Neuronal stem cell (in vitro differentiated cells): ENCODE measurements around the gene ADK.

Experiments used
- DNase-seq: peaks from one replicate; pipeline ENCODE4 v3.0.0-alpha.2; 2013; ENCODE audit warnings: low spot score
- H2AFZ ChIP-seq: one replicate; pipeline ENCODE4 v1.6.1; 2013; ENCODE audit warnings: mild to moderate bottlenecking, low read length, inconsistent platforms
- H2AK5ac ChIP-seq: 2 replicates; pipeline ENCODE4 v1.6.1; 2013; ENCODE audit warnings: low read depth, mild to moderate bottlenecking, inconsistent platforms, low read length, moderate library complexity, mixed read lengths
- H2BK120ac ChIP-seq: 2 replicates; pipeline ENCODE4 v1.6.1; 2013; ENCODE audit warnings: low read depth, mild to moderate bottlenecking, inconsistent platforms, low read length, moderate library complexity, mixed read lengths
- H2BK12ac ChIP-seq: one replicate; pipeline ENCODE4 v1.6.1; 2013; ENCODE audit warnings: low read length, inconsistent platforms
- H2BK15ac ChIP-seq: 2 replicates; pipeline ENCODE4 v1.6.1; 2013; ENCODE audit warnings: mild to moderate bottlenecking, low read length, inconsistent platforms, mixed read lengths
- H2BK5ac ChIP-seq: one replicate; pipeline ENCODE4 v1.6.1; 2013; ENCODE audit warnings: inconsistent platforms, mild to moderate bottlenecking, low read length, moderate library complexity
- H3K14ac ChIP-seq: one replicate; pipeline ENCODE4 v1.6.1; 2013; ENCODE audit warnings: low read length, inconsistent platforms
- H3K18ac ChIP-seq: 2 replicates; pipeline ENCODE4 v1.6.1; 2013; ENCODE audit warnings: low read length, inconsistent platforms
- H3K23ac ChIP-seq: 2 replicates; pipeline ENCODE4 v1.6.1; 2013; ENCODE audit warnings: low read depth, mild to moderate bottlenecking, mixed read lengths, low read length, inconsistent platforms; ENCODE audit not compliant: poor library complexity
- H3K27ac ChIP-seq: replicated peaks from 3 replicates; pipeline ENCODE4 v1.5.1; 2013; ENCODE audit warnings: low read length, inconsistent platforms
- H3K27me3 ChIP-seq, 3 experiments: 2 replicates each; pipeline ENCODE4 v1.6.1; 2013; ENCODE audit warnings: low read length in 3 of 3, mild to moderate bottlenecking in 2 of 3, inconsistent platforms in 1 of 3, low read depth in 1 of 3, mixed read lengths in 1 of 3, moderate library complexity in 1 of 3; ENCODE audit not compliant: control insufficient read depth in 3 of 3, insufficient read depth in 3 of 3
- H3K36me3 ChIP-seq, 2 donors: replicated peaks in 1 of 2; 2 replicates each; pipeline ENCODE4 v1.6.1; 2013; ENCODE audit warnings: low read length in 2 of 2; ENCODE audit not compliant: control insufficient read depth in 2 of 2, insufficient read depth in 2 of 2
- H3K4ac ChIP-seq: 2 replicates; pipeline ENCODE4 v1.6.1; 2013; ENCODE audit warnings: inconsistent platforms, mild to moderate bottlenecking, low read length, moderate library complexity
- H3K4me1 ChIP-seq, 2 donors: 1 replicate in 1 of 2; 2 replicates in 1 of 2; pipeline ENCODE4 v1.6.1; 2013; ENCODE audit warnings: low read length in 2 of 2, low read depth in 1 of 2; ENCODE audit not compliant: control insufficient read depth in 2 of 2, insufficient read depth in 1 of 2
- H3K4me2 ChIP-seq: one replicate; pipeline ENCODE4 v1.6.1; 2013; ENCODE audit warnings: mild to moderate bottlenecking, low read length, inconsistent platforms; ENCODE audit not compliant: insufficient read depth, poor library complexity, severe bottlenecking
- H3K4me3 ChIP-seq, 2 donors: 2 replicates each; pipeline ENCODE4 v1.5.1; 2013; ENCODE audit warnings: low read length in 2 of 2, mild to moderate bottlenecking in 2 of 2, inconsistent platforms in 1 of 2, moderate library complexity in 1 of 2
- H3K79me1 ChIP-seq: one replicate; pipeline ENCODE4 v1.6.1; 2013; ENCODE audit warnings: low read depth, mild to moderate bottlenecking, inconsistent platforms, low read length, moderate library complexity
- H3K9ac ChIP-seq: one replicate; pipeline ENCODE4 v1.6.1; 2013; ENCODE audit warnings: mild to moderate bottlenecking, low read depth, low read length, inconsistent platforms; ENCODE audit not compliant: poor library complexity
- H3K9me3 ChIP-seq, 2 donors: replicated peaks in 1 of 2; 2 replicates each; pipeline versions ENCODE3 to v1.6.1; 2013; ENCODE audit warnings: low read length in 2 of 2, mild to moderate bottlenecking in 2 of 2, inconsistent platforms in 1 of 2, low read depth in 1 of 2, mixed read lengths in 1 of 2, moderate library complexity in 1 of 2; ENCODE audit not compliant: control insufficient read depth in 2 of 2, insufficient read depth in 1 of 2
- H4K8ac ChIP-seq: one replicate; pipeline ENCODE4 v1.6.1; 2013; ENCODE audit warnings: low read depth, mild to moderate bottlenecking, inconsistent platforms, low read length, moderate library complexity
- H4K91ac ChIP-seq: one replicate; pipeline ENCODE4 v1.6.1; 2013; ENCODE audit warnings: low read length, low read depth, mild to moderate bottlenecking, inconsistent platforms; ENCODE audit not compliant: poor library complexity
- WGBS, 2 donors: extraction: QIAGEN DNeasy Blood & Tissue Kit; methylation state at CpG; one replicate each; pipeline ENCODE4 v1.1.7; 2013; ENCODE audit warnings: missing lambda C conversion rate in 2 of 2, mixed read lengths in 1 of 2; ENCODE audit not compliant: insufficient read length in 2 of 2, insufficient replicate concordance in 1 of 2; ENCODE audit errors: extremely low coverage in 2 of 2; 5-methylcytosine and 5-hydroxymethylcytosine counted together

ADK gene

GRCh38 chr10:74675484-74675883, 524.5 kb downstream of the ADK start:
- no peak overlapping the region for H2BK5ac ChIP-seq
- peaks cover 3 to 6% of the 10 kb centered on the region in 2 donors for H3K9me3 ChIP-seq
- no peak overlapping the region for H3K4me2 ChIP-seq

GRCh38 chr10:74677951-74678350, 526.9 kb downstream of the ADK start:
- no CpG with 5 or more reads among the region's 1 CpG for WGBS, 2 donors
- H2AFZ ChIP-seq = no peak overlapping the region
- no peak overlapping the region for H3K4me3 ChIP-seq
- no peak overlapping the region for H3K4ac ChIP-seq
- no peak for DNase-seq
- no peak overlapping the region for H3K23ac ChIP-seq
- H3K4me1 ChIP-seq = peaks cover 1 to 10% of the 10 kb centered on the region in 2 donors
- H3K27ac ChIP-seq = no peak overlapping the region
- H4K91ac ChIP-seq = no peak overlapping the region
- no peak overlapping the region for H4K8ac ChIP-seq
- H3K9ac ChIP-seq = no peak overlapping the region
- no peaks in the 10 kb centered on the region for H3K27me3 ChIP-seq
- no peaks in the 10 kb centered on the region for H3K79me1 ChIP-seq
- peaks cover 4 to 8% of the 10 kb centered on the region in 2 donors for H3K36me3 ChIP-seq
- peaks cover 3 to 6% of the 10 kb centered on the region in 2 donors for H3K9me3 ChIP-seq
- H2AK5ac ChIP-seq = no peak overlapping the region
- H2BK12ac ChIP-seq = no peak overlapping the region
- H3K4me2 ChIP-seq = no peak overlapping the region
- H2BK120ac ChIP-seq = no peak overlapping the region
- H2BK5ac ChIP-seq = no peak overlapping the region
- no peak overlapping the region for H2BK15ac ChIP-seq
- no peak overlapping the region for H3K14ac ChIP-seq
- H3K18ac ChIP-seq = no peak overlapping the region

More at GRCh38 chr10:74675484-74675883, 524.5 kb downstream of the ADK start:
- Histone ChIP-seq H3K4ac (no peak overlapping the region), H2BK120ac (no peak overlapping the region), H3K27me3 (no peaks in the 10 kb centered on the region), H3K79me1 (no peaks in the 10 kb centered on the region), H3K4me1 (peaks cover 1 to 10% of the 10 kb centered on the region in 2 donors), H2BK15ac (no peak overlapping the region), H3K9ac (no peak overlapping the region), H3K4me3 (no peak overlapping the region), H2BK12ac (no peak overlapping the region), H3K18ac (no peak overlapping the region), H2AFZ (no peak overlapping the region), H4K91ac (no peak overlapping the region), H3K14ac (no peak overlapping the region), H2AK5ac (no peak overlapping the region), H4K8ac (no peak overlapping the region), H3K27ac (no peak overlapping the region), H3K23ac (no peak overlapping the region), H3K36me3 (peaks cover 4 to 8% of the 10 kb centered on the region in 2 donors)
- peak; percentile 9 for DNase-seq

GRCh38 chr10:74681917-74682627, 531.1 kb downstream of the ADK start:
- no CpG with 5 or more reads among the region's 4 CpGs for WGBS, 2 donors
- Histone ChIP-seq H4K8ac (no peak overlapping the region), H3K4ac (no peak overlapping the region), H2BK15ac (no peak overlapping the region), H3K36me3 (peaks cover 0 to 2% of the 10 kb centered on the region in 2 donors), H2AFZ (no peak overlapping the region), H3K14ac (no peak overlapping the region), H3K79me1 (no peaks in the 10 kb centered on the region), H2AK5ac (no peak overlapping the region), H3K4me3 (no peak overlapping the region), H3K27ac (no peak overlapping the region), H2BK12ac (no peak overlapping the region), H2BK120ac (no peak overlapping the region), H3K18ac (no peak overlapping the region), H4K91ac (no peak overlapping the region), H2BK5ac (no peak overlapping the region), H3K9me3 (no peaks in the 10 kb centered on the region), H3K9ac (no peak overlapping the region), H3K23ac (no peak overlapping the region), H3K4me2 (no peak overlapping the region), H3K4me1 (no peaks in the 10 kb centered on the region), H3K27me3 (no peaks in the 10 kb centered on the region)
- DNase-seq = no peak

- Histone ChIP-seq H3K9me3 (no peaks in the 10 kb centered on the region), H2AFZ (no peak overlapping the region), H3K4ac (no peak overlapping the region), H3K27me3 (no peaks in the 10 kb centered on the region), H3K18ac (no peak overlapping the region), H4K91ac (no peak overlapping the region), H3K4me3 (no peak overlapping the region), H3K4me1 (no peaks in the 10 kb centered on the region), H2AK5ac (no peak overlapping the region), H3K27ac (no peak overlapping the region), H3K9ac (no peak overlapping the region), H4K8ac (no peak overlapping the region), H3K14ac (no peak overlapping the region), H2BK120ac (no peak overlapping the region), H3K36me3 (no peaks in the 10 kb centered on the region), H3K79me1 (no peaks in the 10 kb centered on the region), H2BK12ac (no peak overlapping the region), H3K23ac (no peak overlapping the region), H2BK5ac (no peak overlapping the region), H3K4me2 (no peak overlapping the region), H2BK15ac (no peak overlapping the region)
- no peak for DNase-seq
These were observed 532.0 kb downstream of the ADK start for GRCh38 chr10:74683067-74683466.
